A673 (cell line): ENCODE measurements around the gene GP1BB. TPM values are rescaled to one million over a fixed set of nuclear protein-coding genes. Genes with fewer than 3 reads are reported as not detected.

Experiments used
- BruUV-seq: library from RNA; stranded (reverse); fragments of 400-500 nt; replicated peaks from 2 replicates; lab custom pipeline; 2021; lab: Mats Ljungman, UMichigan
- CTCF ChIA-PET: fragments of 300-600 bp; sonication (Branson Sonifier 250); formaldehyde crosslinking; loops from one replicate; lab custom pipeline; 2022; ENCODE audit warnings: antibody characterized with exemption; lab: Charles Lee
- POLR2A ChIA-PET: fragments of 300-600 bp; sonication (Branson Sonifier 250); formaldehyde crosslinking; loops from one replicate; lab custom pipeline; 2022; ENCODE audit warnings: antibody characterized with exemption; ENCODE audit not compliant: low non-redundant PET; lab: Charles Lee
- DNase-seq: peaks from one replicate; pipeline ENCODE4 v3.0.0-alpha.2; 2015; ENCODE audit warnings: low spot score
- H3K27ac ChIP-seq: fragments of 200-600 bp; sonication (generic); 2 replicates; pipeline ENCODE4 v1.5.1; 2016; ENCODE audit warnings: mixed run types, low read depth, mild to moderate bottlenecking, mixed read lengths, antibody characterized with exemption, low read length; ENCODE audit not compliant: poor library complexity, severe bottlenecking
- H3K27me3 ChIP-seq: fragments of 200-600 bp; sonication (generic); replicated peaks from 2 replicates; pipeline ENCODE4 v1.6.1; 2017; ENCODE audit warnings: mixed run types, low read depth, mild to moderate bottlenecking, mixed read lengths, antibody characterized with exemption, low read length; ENCODE audit not compliant: insufficient read depth, poor library complexity
- H3K36me3 ChIP-seq: fragments of 200-600 bp; sonication (generic); 2 replicates; pipeline ENCODE4 v1.6.1; 2016; ENCODE audit warnings: mixed run types, mild to moderate bottlenecking, mixed read lengths, antibody characterized with exemption, low read length; ENCODE audit not compliant: insufficient read depth, poor library complexity, severe bottlenecking
- H3K4me1 ChIP-seq: fragments of 200-600 bp; sonication (generic); 2 replicates; pipeline ENCODE4 v1.6.1; 2017; ENCODE audit warnings: mixed run types, mild to moderate bottlenecking, mixed read lengths, antibody characterized with exemption, low read length; ENCODE audit not compliant: insufficient read depth, poor library complexity, severe bottlenecking
- H3K4me3 ChIP-seq: fragments of 200-600 bp; sonication (generic); 2 replicates; pipeline ENCODE4 v1.5.1; 2016; ENCODE audit warnings: low read depth, mixed run types, mild to moderate bottlenecking, mixed read lengths, low read length; ENCODE audit not compliant: poor library complexity, severe bottlenecking
- H3K9me3 ChIP-seq: fragments of 200-600 bp; sonication (generic); 2 replicates; pipeline ENCODE4 v1.6.1; 2016; ENCODE audit warnings: mixed run types, low read depth, mild to moderate bottlenecking, mixed read lengths, antibody characterized with exemption, low read length; ENCODE audit not compliant: poor library complexity, severe bottlenecking
- CTCF ChIP-seq: fragments of 300-800, 200-600 bp; sonication (generic); conservative IDR thresholded peaks from 2 replicates; pipeline ENCODE4 v1.5.1; 2017; ENCODE audit warnings: low read depth, mild to moderate bottlenecking, antibody characterized with exemption, low read length, moderate library complexity, mixed read lengths
- EZH2 ChIP-seq: fragments of 200-600 bp; sonication (generic); IDR thresholded peaks from 2 replicates; pipeline ENCODE4 v1.6.1; 2017; ENCODE audit warnings: borderline replicate concordance, low read depth, mild to moderate bottlenecking, mixed read lengths, antibody characterized with exemption, low read length; ENCODE audit not compliant: poor library complexity, severe bottlenecking
- intact Hi-C: fragments of 100-400 bp; cut with micrococcal nuclease; formaldehyde crosslinking; loops from one replicate; pipeline ENCODE4 v1.10.0; 2022; ENCODE audit not compliant: unreplicated experiment
- total RNA-seq: library from RNA; stranded (reverse); gene quantifications from 2 replicates; pipeline ENCODE4 v1.2.3, GENCODE V29; 2021

GP1BB gene
- total RNA-seq, 1 experiment from 2014 or later = 12.6 TPM

- H3K9me3 ChIP-seq = no peaks in the 10 kb centered on the region
- TF ChIP-seq CTCF (no peak), EZH2 (no peak)
- no peak overlapping the region for H3K27ac ChIP-seq
- ChIA-PET CTCF (interaction anchor here (0.6 kb wide), 1 partner anchor 87 kb away, joined by 4 read pairs; no protein-coding TSS in a partner anchor), POLR2A (no interaction called here)
- H3K4me3 ChIP-seq = peak overlapping the region; percentile 10
- peaks cover 10% of the 10 kb centered on the region for H3K4me1 ChIP-seq
- H3K36me3 ChIP-seq = no peaks in the 10 kb centered on the region
- no peak for DNase-seq
- no peaks in the 10 kb centered on the region for H3K27me3 ChIP-seq
- intact Hi-C loops = no loop called here
- BruUV-seq = no TSS peak
Observed at GRCh38 chr22:19713650-19714311, 9.6 kb upstream of the GP1BB start.

- no peaks in the 10 kb centered on the region for H3K36me3 ChIP-seq
- CTCF ChIA-PET = interaction anchor here (0.6 kb wide), 1 partner anchor 87 kb away, joined by 4 read pairs; no protein-coding TSS in a partner anchor
- no peak for TF ChIP-seq EZH2
- no peak for TF ChIP-seq CTCF
- POLR2A ChIA-PET = no interaction called here
- H3K9me3 ChIP-seq = no peaks in the 10 kb centered on the region
- DNase-seq = no peak
- intact Hi-C loops = loop anchor here (5.0 kb wide), 1 partner anchor 282 kb away; the partner anchor contains the start of genes HIRA and MRPL40
- no peaks in the 10 kb centered on the region for H3K27me3 ChIP-seq
- peak within 1 kb of the TSS; percentile 31 for H3K27ac ChIP-seq
- no TSS peak for BruUV-seq
- H3K4me3 ChIP-seq = peak within 1 kb of the TSS; percentile 79
- H3K4me1 ChIP-seq = peaks cover 10% of the 10 kb centered on the region
Observed at GRCh38 chr22:19714312-19715187, 8.8 kb upstream of the GP1BB start, which contains the start of gene SEPTIN5. SEPTIN5 (plus strand) TSS chr22:19714503; CDS start chr22:19714589, 86 bp downstream.

DNA sequence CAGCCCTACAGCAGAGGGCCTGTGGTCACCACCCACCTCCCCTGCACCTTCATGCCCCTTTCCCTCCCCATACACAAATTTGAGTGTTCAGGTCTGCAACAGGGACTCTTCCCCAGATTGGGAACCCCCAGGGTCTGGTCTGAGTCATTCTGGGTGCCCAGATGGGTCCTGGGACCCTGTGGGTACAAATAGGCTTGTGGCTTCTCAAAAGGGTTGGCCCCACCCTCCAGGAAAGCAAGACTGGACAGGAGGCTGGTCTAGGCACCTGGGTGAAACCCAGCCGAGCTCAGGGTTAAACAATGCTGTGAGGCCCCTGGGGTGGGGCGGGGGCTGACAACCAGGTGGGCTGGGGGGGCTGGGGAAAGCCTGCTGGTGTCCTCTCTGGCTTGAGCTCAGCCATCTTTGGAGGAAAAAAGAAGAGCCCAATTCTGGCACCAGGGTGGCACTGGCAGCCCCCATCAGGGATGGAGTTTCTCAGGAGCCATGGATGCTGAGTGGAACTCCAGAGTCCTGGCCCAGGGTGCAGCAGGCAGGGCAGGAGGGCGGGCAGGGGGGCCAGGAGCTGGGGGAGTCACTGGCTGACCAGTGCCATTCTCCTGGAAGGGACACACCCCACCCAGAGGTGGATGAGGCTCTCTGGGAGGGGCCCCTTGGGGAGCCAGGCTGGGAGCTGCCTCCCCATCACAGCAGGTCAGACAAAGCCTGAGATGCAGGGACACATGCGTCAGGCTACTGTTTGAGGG lies 8.0 kb upstream of the GP1BB start:
- H3K27me3 ChIP-seq = no peaks in the 10 kb centered on the region
- DNase-seq = no peak
- intact Hi-C loops = loop anchor here (5.0 kb wide), 1 partner anchor 283 kb away; the partner anchor contains the start of genes HIRA and MRPL40
- CTCF ChIA-PET = no interaction called here
- H3K4me1 ChIP-seq = peaks cover 10% of the 10 kb centered on the region
- TF ChIP-seq CTCF (no peak), EZH2 (no peak)
- H3K36me3 ChIP-seq = peaks cover 7% of the 10 kb centered on the region
- no peaks in the 10 kb centered on the region for H3K9me3 ChIP-seq
- no TSS peak for BruUV-seq
- no peak overlapping the region for H3K27ac ChIP-seq
- POLR2A ChIA-PET = no interaction called here
- H3K4me3 ChIP-seq = peak overlapping the region; percentile 79
